Measurements from ENCODE around the gene CKB.

CKB gene

GRCh38 chr14:103483600-103483999 is 39.0 kb downstream of the CKB start:
- peak; percentile 37 for DNase-seq

GRCh38 chr14:103480595-103480994 is 42.0 kb downstream of the CKB start:
- no peak for DNase-seq

GRCh38 chr14:103476631-103477030 is 46.0 kb downstream of the CKB start:
- no peak for DNase-seq

- no peak for DNase-seq
Measured at GRCh38 chr14:103476065-103476464, 46.6 kb downstream of the CKB start.

GRCh38 chr14:103474893-103475292 is 47.7 kb downstream of the CKB start:
- DNase-seq, result no peak

- DNase-seq, result no peak
Measured at GRCh38 chr14:103472939-103473338, 49.7 kb downstream of the CKB start.

Measured in NCI-H1694 treated with DMSO at 0.1 percent for 48 hours (cell line).